Measurements from ENCODE around the gene VSX1. TPM values are rescaled to one million over a fixed set of nuclear protein-coding genes. Genes with fewer than 3 reads are reported as not detected.
A peak's percentile ranks its signal among the peaks of the same experiment; 100 is the strongest.

Gene VSX1
- total and polyA plus RNA-seq, 8 donors, result 0.05 TPM; not detected in 7

- intact Hi-C loops (cut with DNase I; ENCODE audit: low total_unique reads), result no loop called here
- Histone ChIP-seq H3K9me3 (no peaks in the 10 kb centered on the region), H3K4me1 (peaks cover 22 to 50% (median 39%) of the 10 kb centered on the region in 4 donors), H3K36me3 (no peaks in the 10 kb centered on the region), H3K4me3 (no peak overlapping the region), H3K27ac (peak overlapping the region in 4 of 5 donors; percentile 3 to 63 (median 32)), H3K27me3 (no peaks in the 10 kb centered on the region)
- WGBS, 5 donors, result 82 to 90% (median 88%) methylated on average over 15 of the region's 15 CpGs
- TF ChIP-seq POLR2AphosphoS5 (IDR thresholded peaks at IDR 0.05) (no peak), POLR2A (IDR thresholded peaks at IDR 0.05) (no peak), EP300 (IDR thresholded peaks at IDR 0.05) (no peak), CTCF (IDR thresholded peaks at IDR 0.05) (no peak)
- DNase-seq, result peak in 1 of 2 donors; percentile 21
Measured at GRCh38 chr20:25061821-25062530, 20.0 kb downstream of the VSX1 start.

GRCh38 chr20:25061103-25061799 lies 20.7 kb downstream of the VSX1 start:
- 39 to 72% (median 41%) methylated on average over 7 of the region's 7 CpGs for WGBS, 5 donors
- intact Hi-C loops (cut with DNase I; ENCODE audit: low total_unique reads), result no loop called here
- DNase-seq, result peak; percentile 68 to 73
- Histone ChIP-seq H3K4me1 (peaks cover 28 to 56% (median 45%) of the 10 kb centered on the region in 4 donors), H3K27me3 (no peaks in the 10 kb centered on the region), H3K36me3 (no peaks in the 10 kb centered on the region), H3K4me3 (no peak overlapping the region), H3K9me3 (no peaks in the 10 kb centered on the region), H3K27ac (peak overlapping the region in 4 of 5 donors; percentile 3 to 63 (median 44))
- TF ChIP-seq CTCF (IDR thresholded peaks at IDR 0.05), result no peak
- no peak for TF ChIP-seq EP300 (IDR thresholded peaks at IDR 0.05)
- no peak for TF ChIP-seq POLR2A (IDR thresholded peaks at IDR 0.05)
- TF ChIP-seq POLR2AphosphoS5 (IDR thresholded peaks at IDR 0.05), result peak in 2 of 3 donors; percentile 23 to 44

GRCh38 chr20:25059866-25060465 lies 22.0 kb downstream of the VSX1 start:
- TF ChIP-seq EP300 (IDR thresholded peaks at IDR 0.05) (no peak), POLR2AphosphoS5 (IDR thresholded peaks at IDR 0.05) (no peak), POLR2A (IDR thresholded peaks at IDR 0.05) (no peak), CTCF (IDR thresholded peaks at IDR 0.05) (no peak)
- Histone ChIP-seq H3K9me3 (no peaks in the 10 kb centered on the region), H3K4me3 (no peak overlapping the region), H3K36me3 (no peaks in the 10 kb centered on the region), H3K4me1 (peaks cover 36 to 58% (median 49%) of the 10 kb centered on the region in 4 donors), H3K27ac (peak overlapping the region in 4 of 5 donors; percentile 12 to 98 (median 94)), H3K27me3 (no peaks in the 10 kb centered on the region)
- intact Hi-C loops (cut with DNase I; ENCODE audit: low total_unique reads), result no loop called here
- 84 to 93% (median 87%) methylated on average over 3 to 8 of the region's 8 CpGs for WGBS, 5 donors
- DNase-seq, result peak in 1 of 2 donors; percentile 35

Measured in stomach (tissue), 9 donors.